ENCODE data around the gene FLT4.

The FLT4 gene

GRCh38 chr5:180628827-180629750 is 20.3 kb downstream of the FLT4 start:
- TF ChIP-seq CTCF (IDR thresholded peaks at IDR 0.05; ENCODE audit: low read length, missing control alignments): no peak
- DNase-seq (ENCODE audit: low read depth): no peak

GRCh38 chr5:180628211-180628610 is 21.2 kb downstream of the FLT4 start:
- H3K4me3 ChIP-seq (replicated peaks; ENCODE audit: low read depth, low read length): no peak overlapping the region
- TF ChIP-seq CTCF (IDR thresholded peaks at IDR 0.05; ENCODE audit: low read length, missing control alignments): no peak
- DNase-seq (ENCODE audit: low read depth): no peak

More at GRCh38 chr5:180628827-180629750, 20.3 kb downstream of the FLT4 start:
- H3K4me3 ChIP-seq (replicated peaks; ENCODE audit: low read depth, low read length): no peak overlapping the region

- H3K4me3 ChIP-seq (replicated peaks; ENCODE audit: low read depth, low read length): no peak overlapping the region
- no peak for DNase-seq (ENCODE audit: low read depth)
- TF ChIP-seq CTCF (IDR thresholded peaks at IDR 0.05; ENCODE audit: low read length, missing control alignments): no peak
Observed at GRCh38 chr5:180627386-180628120, 21.8 kb downstream of the FLT4 start.

- no peak for TF ChIP-seq CTCF (IDR thresholded peaks at IDR 0.05; ENCODE audit: low read length, missing control alignments)
- H3K4me3 ChIP-seq (replicated peaks; ENCODE audit: low read depth, low read length): no peak overlapping the region
- DNase-seq (ENCODE audit: low read depth): no peak
Observed at GRCh38 chr5:180626661-180627385, 22.6 kb downstream of the FLT4 start.

- DNase-seq (ENCODE audit: low read depth): no peak
- no peak for TF ChIP-seq CTCF (IDR thresholded peaks at IDR 0.05; ENCODE audit: low read length, missing control alignments)
Observed at GRCh38 chr5:180625791-180626660, 23.4 kb downstream of the FLT4 start.

More at GRCh38 chr5:180625791-180626660, 23.4 kb downstream of the FLT4 start:
- no peak overlapping the region for H3K4me3 ChIP-seq (replicated peaks; ENCODE audit: low read depth, low read length)

All from fibroblast of pulmonary artery (primary cell).